Measurements from ENCODE around the gene ATP6V1F.

The ATP6V1F gene

DNA sequence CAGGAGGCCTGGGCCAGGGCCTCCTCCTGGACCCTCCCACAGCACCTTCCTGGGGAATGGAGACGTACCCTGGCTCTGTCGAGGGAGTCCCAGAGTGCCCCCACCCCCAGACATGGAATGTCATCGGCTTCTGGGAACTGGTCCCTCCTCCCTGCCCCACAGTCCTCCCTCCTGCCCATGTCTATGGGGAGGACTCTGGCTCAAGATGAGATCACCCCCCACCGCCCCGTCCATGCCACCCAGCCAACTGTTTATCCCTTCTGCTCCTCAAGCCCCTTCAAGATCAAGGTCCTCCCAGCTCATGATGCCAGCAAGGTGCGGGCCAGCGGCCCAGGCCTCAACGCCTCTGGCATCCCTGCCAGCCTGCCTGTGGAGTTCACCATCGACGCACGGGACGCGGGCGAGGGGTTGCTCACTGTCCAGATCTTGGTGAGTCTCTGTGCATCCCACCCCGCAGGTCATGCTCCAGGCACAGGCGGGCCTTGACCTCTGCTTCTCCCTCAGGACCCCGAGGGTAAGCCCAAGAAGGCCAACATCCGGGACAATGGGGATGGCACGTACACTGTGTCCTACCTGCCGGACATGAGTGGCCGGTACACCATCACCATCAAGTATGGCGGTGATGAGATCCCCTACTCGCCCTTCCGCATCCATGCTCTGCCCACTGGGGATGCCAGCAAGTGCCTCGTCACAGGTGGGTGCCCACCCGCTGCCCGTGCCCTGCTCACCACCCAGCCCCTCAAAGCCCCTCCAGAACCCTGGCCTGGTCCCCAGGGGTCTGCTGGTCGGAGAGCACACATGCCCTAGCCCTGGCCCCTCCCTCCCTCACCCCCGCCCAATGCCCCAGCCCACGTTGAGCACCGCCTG is 14.1 kb upstream of the ATP6V1F start:
- FAIRE-seq (no peak), DNase-seq (ENCODE audit: insufficient read length, low spot score) (no peak)
- TF ChIP-seq POLR2A (IDR thresholded peaks at IDR 0.05; ENCODE audit: low read depth, low read length) = no peak

DNA sequence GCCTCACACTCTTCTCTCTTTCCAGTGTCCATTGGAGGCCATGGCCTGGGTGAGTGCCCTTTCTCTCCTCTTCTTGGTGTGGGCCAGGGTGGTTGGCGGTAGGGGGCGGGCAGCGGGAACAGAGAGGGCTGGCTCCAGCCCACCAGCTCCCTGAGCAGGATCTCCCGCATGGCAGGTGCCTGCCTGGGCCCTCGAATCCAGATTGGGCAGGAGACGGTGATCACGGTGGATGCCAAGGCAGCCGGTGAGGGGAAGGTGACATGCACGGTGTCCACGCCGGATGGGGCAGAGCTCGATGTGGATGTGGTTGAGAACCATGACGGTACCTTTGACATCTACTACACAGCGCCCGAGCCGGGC is 13.5 kb upstream of the ATP6V1F start:
- TF ChIP-seq POLR2A (IDR thresholded peaks at IDR 0.05; ENCODE audit: low read depth, low read length) = no peak
- DNase-seq (ENCODE audit: insufficient read length, low spot score) (no peak), FAIRE-seq (no peak)

DNA sequence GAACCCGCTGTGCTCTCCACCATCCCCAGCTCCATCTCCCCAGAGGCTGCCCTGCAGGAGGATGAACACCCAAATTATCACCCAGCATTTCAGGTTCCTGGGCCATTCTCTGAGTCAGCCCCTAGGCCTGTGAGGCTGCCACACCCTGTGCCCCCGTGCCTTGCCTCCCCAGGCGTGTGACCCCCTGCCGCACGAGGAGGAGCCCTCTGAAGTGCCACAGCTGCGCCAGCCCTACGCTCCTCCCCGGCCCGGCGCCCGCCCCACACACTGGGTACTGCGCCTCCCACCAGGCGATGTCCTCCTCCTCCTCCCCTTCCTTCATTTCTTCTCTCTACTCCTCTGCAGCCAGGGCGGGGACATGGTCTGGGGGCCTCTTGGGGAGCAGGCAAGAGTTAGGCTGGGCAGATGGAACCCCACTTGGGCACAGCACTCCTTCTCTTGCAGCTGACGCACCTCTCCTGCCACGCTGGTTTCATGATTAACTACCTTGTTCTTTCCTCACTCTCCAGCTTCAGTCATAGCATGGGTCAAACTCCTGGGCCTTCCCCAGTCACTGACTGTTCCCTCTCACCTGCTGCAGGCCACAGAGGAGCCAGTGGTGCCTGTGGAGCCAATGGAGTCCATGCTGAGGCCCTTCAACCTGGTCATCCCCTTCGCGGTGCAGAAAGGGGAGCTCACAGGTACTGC is 12.7 kb upstream of the ATP6V1F start:
- FAIRE-seq (no peak), DNase-seq (ENCODE audit: insufficient read length, low spot score) (no peak)
- TF ChIP-seq POLR2A (IDR thresholded peaks at IDR 0.05; ENCODE audit: low read depth, low read length) = no peak

DNA sequence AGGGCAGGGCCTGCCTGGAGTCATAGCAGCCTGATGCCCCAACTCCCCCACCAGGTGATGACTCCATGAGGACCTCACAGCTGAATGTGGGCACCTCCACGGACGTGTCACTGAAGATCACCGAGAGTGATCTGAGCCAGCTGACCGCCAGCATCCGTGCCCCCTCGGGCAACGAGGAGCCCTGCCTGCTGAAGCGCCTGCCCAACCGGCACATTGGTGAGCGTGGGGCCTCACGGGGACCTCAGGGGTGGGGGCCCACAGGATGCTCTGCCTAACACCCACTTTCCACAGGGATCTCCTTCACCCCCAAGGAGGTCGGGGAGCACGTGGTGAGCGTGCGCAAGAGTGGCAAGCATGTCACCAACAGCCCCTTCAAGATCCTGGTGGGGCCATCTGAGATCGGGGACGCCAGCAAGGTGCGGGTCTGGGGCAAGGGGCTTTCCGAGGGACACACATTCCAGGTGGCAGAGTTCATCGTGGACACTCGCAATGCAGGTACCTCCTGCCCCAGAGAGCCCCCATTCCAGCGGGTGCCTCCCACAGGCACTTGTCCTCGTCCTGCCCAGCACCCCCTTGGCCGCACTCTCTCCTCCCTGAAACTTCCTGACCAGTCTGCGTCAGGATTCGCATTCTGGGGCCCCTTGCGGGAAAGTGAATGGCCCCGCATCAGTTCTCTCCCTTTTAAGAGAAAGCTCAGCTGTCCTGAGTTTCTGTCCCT is 10.0 kb upstream of the ATP6V1F start:
- no peak for DNase-seq (ENCODE audit: insufficient read length, low spot score)
- no peak for FAIRE-seq
- no peak for TF ChIP-seq POLR2A (IDR thresholded peaks at IDR 0.05; ENCODE audit: low read depth, low read length)

DNA sequence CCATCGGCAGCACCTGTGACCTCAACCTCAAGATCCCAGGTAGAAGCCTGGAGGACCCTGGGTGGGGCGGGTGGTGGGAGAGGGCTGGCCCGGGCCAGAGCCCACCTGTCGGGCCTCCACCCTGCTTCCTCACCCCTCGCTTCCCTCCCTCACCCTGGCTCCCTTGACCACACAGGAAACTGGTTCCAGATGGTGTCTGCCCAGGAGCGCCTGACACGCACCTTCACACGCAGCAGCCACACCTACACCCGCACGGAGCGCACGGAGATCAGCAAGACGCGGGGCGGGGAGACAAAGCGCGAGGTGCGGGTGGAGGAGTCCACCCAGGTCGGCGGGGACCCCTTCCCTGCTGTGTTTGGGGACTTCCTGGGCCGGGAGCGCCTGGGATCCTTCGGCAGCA is 8.9 kb upstream of the ATP6V1F start:
- no peak for TF ChIP-seq POLR2A (IDR thresholded peaks at IDR 0.05; ENCODE audit: low read depth, low read length)
- DNase-seq (ENCODE audit: insufficient read length, low spot score) (no peak), FAIRE-seq (no peak)

DNA sequence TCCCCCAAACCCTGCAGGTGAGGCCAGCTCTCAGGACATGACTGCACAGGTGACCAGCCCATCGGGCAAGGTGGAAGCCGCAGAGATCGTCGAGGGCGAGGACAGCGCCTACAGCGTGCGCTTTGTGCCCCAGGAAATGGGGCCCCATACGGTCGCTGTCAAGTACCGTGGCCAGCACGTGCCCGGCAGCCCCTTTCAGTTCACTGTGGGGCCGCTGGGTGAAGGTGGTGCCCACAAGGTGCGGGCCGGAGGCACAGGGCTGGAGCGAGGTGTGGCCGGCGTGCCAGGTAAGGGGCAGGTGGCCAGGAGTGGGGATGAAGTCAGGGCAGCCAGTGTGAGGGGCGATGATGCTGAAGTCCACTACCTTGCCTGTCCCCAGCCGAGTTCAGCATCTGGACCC is 8.3 kb upstream of the ATP6V1F start:
- FAIRE-seq = no peak
- no peak for TF ChIP-seq POLR2A (IDR thresholded peaks at IDR 0.05; ENCODE audit: low read depth, low read length)
- no peak for DNase-seq (ENCODE audit: insufficient read length, low spot score)

DNA sequence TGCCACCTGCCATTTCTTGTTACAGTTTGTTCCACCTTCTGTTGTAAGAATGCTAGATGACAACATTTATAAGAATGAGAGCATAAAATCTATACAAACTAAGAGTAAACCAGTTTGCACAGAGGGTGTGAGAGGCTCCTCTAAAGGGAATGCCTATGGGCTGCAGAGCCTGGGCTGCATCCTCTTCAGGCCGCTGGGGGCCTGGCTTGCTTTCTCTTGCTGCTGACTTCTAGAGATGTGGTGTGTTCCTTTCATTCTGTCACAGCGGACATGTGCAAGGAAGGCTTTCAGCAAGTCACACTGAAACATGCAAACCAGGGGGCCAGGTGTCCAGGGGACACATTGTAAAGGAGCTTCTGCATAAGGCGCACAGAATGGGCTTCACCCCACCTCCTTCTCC is 7.1 kb upstream of the ATP6V1F start:
- FAIRE-seq = no peak
- no peak for DNase-seq (ENCODE audit: insufficient read length, low spot score)
- TF ChIP-seq POLR2A (IDR thresholded peaks at IDR 0.05; ENCODE audit: low read depth, low read length) = no peak

DNA sequence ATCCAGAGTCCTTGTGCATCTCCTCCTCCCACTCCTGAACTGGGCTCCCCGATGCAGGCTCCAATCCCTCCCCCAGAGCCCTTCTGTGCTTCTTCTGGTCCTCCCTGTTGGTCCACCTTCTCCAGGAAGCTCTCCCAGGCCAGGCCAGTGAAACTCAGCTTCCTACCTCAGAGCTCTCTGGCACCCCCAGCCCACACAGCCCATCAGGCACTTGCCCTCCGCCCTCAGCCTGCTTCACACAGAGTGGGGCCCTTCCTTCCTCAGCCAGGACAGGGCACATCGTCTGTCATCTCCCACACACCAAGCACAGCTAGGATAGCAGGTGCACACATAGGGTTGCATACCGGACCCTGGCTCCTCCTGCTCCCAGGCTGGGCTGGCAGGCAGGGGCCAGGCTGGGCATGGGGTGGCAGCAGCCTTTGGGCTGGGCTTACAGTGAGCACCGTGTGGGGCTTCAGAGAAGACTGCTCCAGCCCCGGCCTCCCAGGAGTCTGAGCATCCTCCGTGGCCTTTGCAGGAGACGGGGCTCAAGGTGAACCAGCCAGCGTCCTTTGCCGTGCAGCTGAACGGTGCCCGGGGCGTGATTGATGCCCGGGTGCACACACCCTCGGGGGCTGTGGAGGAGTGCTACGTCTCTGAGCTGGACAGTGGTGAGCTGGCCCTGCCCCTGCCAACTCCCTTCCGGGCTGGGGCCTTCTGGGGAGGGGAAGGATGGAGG is 6.5 kb upstream of the ATP6V1F start:
- no peak for TF ChIP-seq POLR2A (IDR thresholded peaks at IDR 0.05; ENCODE audit: low read depth, low read length)
- FAIRE-seq = no peak
- no peak for DNase-seq (ENCODE audit: insufficient read length, low spot score)

DNA sequence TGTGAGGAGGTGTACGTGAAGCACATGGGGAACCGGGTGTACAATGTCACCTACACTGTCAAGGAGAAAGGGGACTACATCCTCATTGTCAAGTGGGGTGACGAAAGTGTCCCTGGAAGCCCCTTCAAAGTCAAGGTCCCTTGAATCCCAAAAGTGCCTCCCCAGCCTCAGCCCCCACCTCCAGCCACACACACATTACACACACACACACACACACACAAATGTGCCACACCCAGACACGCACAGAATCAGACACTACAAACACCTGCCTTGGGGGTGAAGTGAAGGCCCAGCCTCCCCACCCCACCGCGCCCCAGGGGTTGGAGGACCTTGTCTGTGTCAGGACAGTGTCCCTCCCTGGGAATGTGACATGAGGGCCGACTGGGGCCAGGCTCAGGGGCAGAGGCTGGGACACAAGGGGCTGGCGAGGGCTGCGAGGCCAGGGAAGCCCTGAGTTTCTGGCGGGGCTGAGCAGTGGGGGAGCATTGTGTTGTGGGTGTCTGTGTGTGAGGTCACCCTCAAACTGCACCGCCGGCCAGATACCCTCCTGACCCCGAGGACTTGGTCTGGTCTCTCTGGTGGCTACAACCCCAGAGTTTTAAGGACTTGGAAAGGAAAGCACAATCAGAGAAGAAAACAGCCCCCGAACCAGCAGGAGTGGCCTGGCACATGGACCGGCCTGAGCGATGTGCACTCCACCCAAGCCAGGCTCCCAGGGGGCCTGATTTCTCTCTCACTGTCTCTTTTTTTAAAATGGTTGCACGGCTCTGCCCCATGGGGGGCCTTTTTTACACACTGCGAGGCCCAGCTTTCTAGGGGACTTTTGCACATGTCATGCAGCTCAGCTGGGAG is 4.0 kb upstream of the ATP6V1F start:
- DNase-seq (ENCODE audit: insufficient read length, low spot score) (no peak), FAIRE-seq (no peak)
- no peak for TF ChIP-seq POLR2A (IDR thresholded peaks at IDR 0.05; ENCODE audit: low read depth, low read length)

DNA sequence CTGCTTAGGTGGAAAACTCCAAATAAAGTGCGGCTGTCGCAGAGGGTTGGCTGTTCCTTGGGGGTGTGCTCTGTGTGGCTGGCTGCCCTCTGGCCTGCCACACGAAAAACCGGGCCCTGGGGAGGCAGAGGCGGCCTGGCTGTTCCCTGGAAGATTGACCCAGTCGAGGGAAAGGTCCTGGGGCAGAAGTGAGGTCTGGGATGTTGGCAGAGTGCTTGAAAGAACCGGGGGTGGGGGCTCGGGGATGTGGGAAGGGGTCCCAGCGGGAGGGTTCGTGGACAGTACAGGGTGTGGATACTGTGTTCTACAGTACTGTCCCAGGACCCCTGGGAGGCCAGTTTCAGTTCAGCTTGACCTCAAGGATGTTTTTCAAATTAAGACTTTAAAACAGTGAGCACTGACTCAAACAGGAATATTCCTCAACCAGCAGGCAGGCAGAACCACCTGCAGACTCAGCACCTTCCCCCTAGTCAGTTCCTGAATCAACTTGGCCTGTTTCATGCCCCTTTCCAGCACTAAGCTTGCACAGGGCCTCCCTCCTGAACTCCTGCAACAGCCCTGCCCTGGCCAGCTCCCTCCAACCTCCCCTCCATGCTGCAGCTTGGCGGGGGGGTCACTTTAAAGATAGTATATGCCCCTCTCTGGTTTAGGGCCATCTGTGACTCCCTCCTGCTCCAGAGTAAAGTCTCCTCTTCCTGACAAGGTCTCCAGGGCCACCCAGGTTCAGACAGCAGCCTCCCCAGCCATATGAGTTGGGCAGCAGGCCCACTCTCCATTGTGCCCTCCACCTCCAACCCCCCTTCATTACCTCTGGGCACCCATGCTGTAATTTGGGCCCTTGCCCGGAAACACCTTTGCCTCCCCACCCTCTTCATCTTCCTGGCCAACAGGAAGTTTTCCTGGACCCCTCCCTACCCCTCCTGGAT is 3.2 kb upstream of the ATP6V1F start:
- no peak for DNase-seq (ENCODE audit: insufficient read length, low spot score)
- no peak for FAIRE-seq
- no peak for TF ChIP-seq POLR2A (IDR thresholded peaks at IDR 0.05; ENCODE audit: low read depth, low read length)

DNA sequence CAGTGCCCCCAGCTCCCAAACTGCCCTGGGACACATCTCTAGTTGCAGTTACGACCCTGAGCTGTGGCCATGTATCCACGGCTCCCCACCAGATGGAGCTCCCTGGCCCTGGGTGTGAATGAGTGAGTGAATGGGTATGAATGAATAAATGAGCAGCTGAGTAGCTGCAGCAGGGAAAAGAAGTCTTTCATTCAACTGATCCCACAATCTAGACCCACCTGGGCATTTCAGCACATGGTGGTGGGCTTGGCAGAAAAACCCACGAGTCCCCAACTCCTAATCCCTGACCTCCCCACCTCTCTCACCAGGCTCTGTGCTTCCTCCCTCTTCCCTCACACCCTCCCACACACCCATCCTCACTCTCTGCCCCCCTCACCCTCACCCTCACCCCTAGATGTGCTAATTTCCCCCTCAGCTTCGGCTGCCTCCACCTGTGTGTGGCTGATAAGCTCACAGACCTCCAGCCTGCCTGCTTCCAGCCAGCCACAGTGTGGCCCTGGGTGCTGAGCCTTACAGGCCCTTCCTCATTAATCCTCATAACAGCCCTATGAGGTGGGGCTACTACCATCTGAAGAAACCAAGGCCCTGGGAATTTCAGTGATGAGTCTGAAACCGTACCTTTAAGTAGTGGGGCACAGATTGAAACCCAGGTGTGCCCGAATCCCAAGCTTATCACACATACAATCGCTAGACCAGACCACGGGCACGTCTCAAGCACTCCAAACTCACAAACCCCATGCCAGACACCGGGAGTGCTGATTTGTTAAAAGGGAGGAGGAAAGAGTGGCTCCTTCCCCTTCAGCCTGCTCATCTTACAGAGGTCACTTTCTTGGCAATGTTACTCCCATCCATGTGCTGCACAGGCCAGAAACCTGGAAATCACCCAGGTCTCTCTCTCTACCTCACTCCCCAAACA is 2.2 kb upstream of the ATP6V1F start:
- DNase-seq (ENCODE audit: insufficient read length, low spot score) (peak; percentile 42), FAIRE-seq (no peak)

More for the DNA sequence above, 2.2 kb upstream of the ATP6V1F start:
- no peak for TF ChIP-seq POLR2A (IDR thresholded peaks at IDR 0.05; ENCODE audit: low read depth, low read length)
